H1 (cell line): ENCODE results near the gene SELENOV. TPM values are rescaled to one million over a fixed set of nuclear protein-coding genes. Genes with fewer than 3 reads are reported as not detected.

Experiments
- BRCA1 ChIP-seq: IDR thresholded peaks from 2 replicates; pipeline ENCODE4 v1.6.1; 2012; ENCODE audit warnings: low read depth, low read length, improper control_type of control experiment
- PHF8 ChIP-seq: fragments of 200-600 bp; sonication (generic); conservative IDR thresholded peaks from 2 replicates; pipeline ENCODE4 v1.7.1; 2012; ENCODE audit warnings: low read depth, mild to moderate bottlenecking, inconsistent platforms, low read length, moderate library complexity
- TAF1 ChIP-seq: IDR thresholded peaks from 2 replicates; pipeline ENCODE4 v1.6.1; 2011; ENCODE audit warnings: mild to moderate bottlenecking, low read depth, low read length
- TCF12 ChIP-seq: IDR thresholded peaks from 2 replicates; pipeline ENCODE4 v1.6.1; 2011; ENCODE audit warnings: low read depth, mild to moderate bottlenecking, low read length
- polyA plus RNA-seq, 7 experiments: library from polyadenylated mRNA; depleted of rRNA in 3 of 7; stranded (reverse) in 5 of 7; unstranded in 2 of 7; fragments of >200 nt in 5 of 7; fragments of 200-250 nt in 2 of 7; gene quantifications; 1 replicate in 5 of 7; 2 replicates in 1 of 7; 4 replicates in 1 of 7; pipeline versions ENCODE4 v1.2.1 to v1.2.3, GENCODE V29; 2011 to 2013; ENCODE audit warnings: missing spikeins in 2 of 7, mixed read lengths in 2 of 7
- total RNA-seq: library from RNA; stranded (reverse); fragmentation: NEBNext Ultra II Directional; extraction: Animal tissue kit (Norgen Biotek cat#: 25700); gene quantifications from 2 replicates; pipeline ENCODE4 v1.2.1, GENCODE V29; 2021

The SELENOV gene
- total and polyA plus RNA-seq, 2 of the 8 experiments (the other 6 are each of a cell fraction or from before 2014, with no cell fraction given), result 8.4 to 10.7 TPM

DNA sequence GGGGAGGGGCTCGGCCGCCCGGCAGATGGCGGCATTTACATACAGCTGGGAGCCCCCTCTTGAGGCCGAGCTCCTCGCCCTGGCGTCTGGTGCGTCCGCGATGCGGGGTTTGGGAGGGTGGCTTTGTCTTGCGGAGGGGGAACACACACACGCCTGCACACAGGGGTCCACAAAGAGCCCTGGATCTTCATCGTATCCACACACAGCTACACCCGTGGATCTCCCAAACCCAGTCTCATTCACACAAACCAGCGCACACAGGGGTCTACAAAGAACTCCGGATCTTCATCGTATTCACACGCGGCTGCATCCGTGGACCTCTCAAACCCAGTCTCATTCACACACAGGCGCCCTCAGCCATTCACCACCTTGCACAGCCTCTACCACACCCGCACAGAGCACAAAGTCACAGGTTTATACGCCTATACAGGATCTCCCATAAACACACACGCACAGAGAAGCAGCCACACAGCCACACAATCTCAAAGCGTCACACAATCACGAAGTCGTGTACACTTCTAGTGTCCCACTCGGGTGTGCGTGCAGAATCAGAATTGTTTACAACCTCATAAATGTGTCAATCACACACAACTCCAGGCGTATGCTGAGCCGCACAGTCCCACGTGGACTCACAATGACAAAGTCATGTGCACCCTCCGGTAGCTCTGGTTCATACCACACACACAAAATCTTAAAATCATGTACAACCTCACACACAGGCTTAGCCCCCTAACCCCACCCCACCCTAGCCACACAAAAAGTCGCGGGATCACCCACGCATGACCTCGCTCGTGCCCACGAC is 16.7 kb upstream of the SELENOV start (continued):
- 0 out of 2 replicates have a peak, but pooled peaks have one; percentile 9 for TF ChIP-seq PHF8
- no peak for TF ChIP-seq BRCA1
- TF ChIP-seq TCF12, result 0 out of 2 replicates have a peak, but pooled peaks have one; percentile 95
- no peak for TF ChIP-seq TAF1
